HG03439 (cell line): ENCODE data around the gene BLVRB.
"Not testable (repeated sequence)": the region's sequence is repeated elsewhere in the genome, so short reads cannot be mapped to it uniquely, and the experiment has no call there.

Source experiments
- ATAC-seq: cut with Tn5 transposase; IDR thresholded peaks from one replicate; pipeline ENCODE4 v1.9.1; 2021; ENCODE audit warnings: mild to moderate bottlenecking, moderate library complexity; ENCODE audit not compliant: unreplicated experiment

The BLVRB gene

DNA sequence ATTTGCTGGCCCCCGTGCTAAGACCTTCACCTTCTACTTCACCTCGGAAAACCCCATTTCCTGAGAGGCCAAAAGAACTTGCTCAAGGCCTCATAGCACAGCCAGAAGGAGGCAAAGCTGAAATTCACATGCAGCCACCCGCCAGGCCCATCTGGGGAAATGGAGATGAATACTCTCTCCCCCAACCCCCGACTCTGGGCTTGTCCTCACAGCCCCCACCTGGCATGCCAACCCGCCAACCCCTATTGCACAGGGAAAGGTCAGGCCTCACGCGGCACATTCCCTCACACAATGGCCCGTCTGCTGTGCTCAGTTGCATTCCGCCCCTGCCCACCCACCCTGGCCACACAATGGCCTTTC, 55.5 kb downstream of the BLVRB start:
- ATAC-seq = no peak

- not testable (repeated sequence) for ATAC-seq
These were observed 57.0 kb downstream of the BLVRB start for GRCh38 chr19:40408598-40408925.

DNA sequence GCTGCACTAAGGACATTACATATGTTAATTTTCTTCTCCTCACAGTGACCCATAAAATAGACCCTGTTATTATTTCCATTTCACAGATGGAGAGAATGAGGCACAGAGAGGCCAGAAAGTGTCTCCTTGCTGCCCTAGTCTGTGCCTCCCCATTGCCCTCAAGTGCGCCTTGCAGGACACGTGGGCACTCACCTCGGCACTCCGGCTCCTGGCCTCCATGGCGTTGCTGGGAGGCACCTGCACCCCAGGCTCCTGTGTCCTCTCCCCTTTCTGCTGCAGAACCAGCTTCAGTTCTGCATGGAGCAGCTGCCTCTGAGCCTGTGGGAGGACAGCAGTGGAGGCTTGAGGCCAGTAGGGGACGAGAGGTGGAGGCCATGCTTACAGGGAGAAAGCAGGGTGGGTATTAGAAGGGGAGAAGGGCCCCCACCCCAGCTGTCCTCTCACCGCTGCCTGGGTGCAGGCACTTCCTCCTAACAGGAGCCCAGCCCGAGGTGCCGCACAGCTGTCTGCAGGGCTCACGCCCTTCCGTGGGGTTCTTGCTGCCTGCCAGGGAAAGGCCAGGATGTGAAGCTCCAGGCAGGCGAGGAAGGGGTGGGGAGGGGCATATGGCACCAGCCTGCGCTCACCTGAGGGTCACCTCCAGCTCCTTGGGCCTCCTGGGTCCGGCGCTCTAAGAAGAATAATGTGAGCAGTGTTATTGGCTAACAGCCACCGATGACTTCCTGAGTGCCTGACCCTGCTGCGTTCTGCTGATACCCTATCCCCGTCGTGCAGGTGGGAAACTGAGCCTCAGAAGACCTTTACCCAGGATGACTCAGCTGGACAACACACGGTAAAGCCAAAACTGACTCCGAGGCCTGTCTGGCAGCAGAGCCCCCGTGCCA, 57.6 kb downstream of the BLVRB start:
- no peak for ATAC-seq

DNA sequence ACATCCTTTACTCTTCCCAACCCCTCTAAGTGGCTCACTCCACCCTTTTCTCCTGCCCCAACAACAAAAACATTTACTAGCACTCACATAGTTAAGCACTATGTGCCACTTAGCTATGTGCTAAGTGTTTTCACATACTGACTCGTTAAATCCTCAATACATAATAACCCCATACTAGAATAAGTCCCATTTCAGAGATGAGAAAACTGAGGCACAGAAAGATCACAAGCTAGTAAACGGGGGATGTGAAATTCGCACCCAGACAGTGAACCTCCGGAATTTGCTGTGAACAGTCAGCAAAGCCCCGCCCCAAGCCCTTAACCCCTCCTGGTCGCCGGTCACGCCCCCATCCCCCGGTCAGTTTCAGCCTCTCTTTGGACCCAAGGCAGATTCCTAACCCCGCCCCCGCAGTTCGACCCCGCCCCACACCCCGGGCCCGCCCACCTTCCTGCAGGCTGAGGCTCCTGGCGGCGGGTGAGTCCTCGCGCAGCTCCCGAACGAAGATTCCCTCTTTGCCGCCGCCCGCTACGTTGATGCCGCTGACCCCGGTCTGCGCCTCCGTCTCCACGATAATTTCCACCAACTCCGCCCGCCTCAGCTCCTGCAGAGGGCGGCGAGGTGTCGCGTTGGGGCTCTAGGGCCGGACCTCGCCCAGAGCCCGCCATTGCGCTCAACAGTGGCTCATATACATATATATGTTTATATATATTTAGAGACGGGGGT, 62.1 kb downstream of the BLVRB start:
- ATAC-seq = peak; percentile 63

GRCh38 chr19:40400559-40400958, 65.0 kb downstream of the BLVRB start:
- ATAC-seq = no peak

DNA sequence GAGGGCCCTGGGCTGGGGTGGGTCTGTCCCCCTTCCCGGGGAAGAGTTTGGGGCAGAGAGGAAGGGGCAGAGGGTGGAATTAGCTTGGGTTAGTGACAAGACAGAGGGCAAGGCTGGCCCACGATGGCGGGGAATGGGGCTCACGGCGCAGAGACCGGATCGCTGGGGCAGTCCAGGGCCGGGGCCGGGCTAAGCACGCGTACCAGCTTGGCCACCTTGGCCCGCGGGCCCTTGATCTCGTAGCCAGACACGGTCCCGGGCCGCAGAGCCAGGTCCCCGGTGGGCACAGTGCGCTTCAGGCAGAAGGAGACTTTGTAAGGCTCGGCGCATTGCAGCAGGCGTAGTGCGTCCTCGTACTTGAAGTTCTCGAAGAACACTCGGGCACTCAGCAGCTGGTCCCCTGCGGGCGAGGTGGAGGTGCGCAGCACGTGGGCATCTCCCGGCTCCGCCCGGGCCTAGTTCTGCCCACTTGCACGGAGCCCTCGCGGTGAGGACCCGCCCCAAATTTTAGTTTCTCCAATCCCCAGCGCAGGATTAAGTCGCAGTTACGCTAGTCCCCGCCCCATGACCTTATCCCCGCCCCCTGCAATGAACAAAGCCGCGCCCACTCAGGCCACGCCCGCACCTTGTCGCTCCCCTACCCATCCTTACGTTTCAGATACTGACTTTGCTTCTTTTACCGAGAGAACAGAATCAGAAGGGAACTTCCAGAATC, 67.0 kb downstream of the BLVRB start:
- no peak for ATAC-seq
